HG03439 (cell line): ENCODE data around the gene FHIT.

Source experiments
- ATAC-seq: cut with Tn5 transposase; IDR thresholded peaks from one replicate; pipeline ENCODE4 v1.9.1; 2021; ENCODE audit warnings: mild to moderate bottlenecking, moderate library complexity; ENCODE audit not compliant: unreplicated experiment

FHIT gene

DNA sequence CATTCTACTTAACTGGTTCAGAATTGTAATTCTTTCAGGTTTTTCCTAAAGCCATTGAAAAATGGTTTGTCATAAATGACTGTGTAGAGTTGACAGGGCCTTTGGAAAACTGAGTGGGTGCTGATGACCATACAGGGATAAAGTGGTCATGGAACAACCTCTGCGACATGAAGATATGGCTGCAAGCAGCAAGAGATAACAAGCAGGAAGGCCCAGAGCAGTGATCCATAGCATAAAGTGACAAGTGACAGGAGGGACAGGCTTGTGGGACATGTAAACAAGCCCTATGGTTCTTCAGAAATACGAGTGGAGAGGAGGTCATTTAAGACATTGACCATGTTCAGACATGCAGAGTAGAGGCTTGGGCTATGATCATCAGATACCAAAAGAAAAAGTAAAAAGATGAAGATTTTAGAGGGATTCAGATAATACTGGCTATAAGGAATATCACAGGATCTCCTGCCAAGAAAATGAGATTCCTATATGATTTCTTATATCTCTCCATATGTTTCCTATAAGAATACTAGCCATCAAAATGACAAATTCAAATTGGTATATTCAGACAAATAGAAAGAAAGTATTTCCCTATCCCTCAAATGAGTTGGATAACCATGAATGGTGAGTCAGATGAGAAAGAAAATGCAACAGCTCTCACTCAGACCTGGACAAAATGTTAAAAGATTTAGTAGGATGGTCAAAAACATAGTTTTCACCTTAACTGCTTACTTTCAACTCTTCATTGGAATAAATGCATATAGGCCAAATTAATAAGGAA, 1373.8 kb downstream of the FHIT start:
- ATAC-seq: no peak

DNA sequence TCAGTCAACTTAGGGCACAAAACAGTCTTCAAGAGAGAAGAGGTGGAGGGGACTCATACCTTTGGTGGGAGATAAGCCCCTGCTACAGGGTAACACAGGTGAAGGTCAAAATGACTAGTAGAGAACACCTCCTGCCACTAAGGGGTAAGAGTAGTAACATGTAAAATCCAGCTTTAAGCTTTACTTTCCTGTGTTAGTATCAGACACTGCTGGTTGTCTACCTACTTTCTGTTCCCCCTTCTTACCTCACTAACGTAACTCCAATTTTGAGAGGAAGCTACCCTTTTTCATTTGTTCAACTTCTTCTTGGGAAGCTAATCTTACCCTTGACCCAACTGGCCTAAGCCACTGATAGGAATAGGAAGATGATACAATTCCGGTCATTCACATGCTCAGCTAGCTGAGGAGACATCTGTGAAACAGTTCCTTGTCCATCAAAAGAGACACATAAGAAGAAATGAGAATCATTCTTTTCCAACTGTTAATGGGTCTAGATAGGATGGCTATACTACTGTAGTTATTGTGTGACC, 1374.7 kb downstream of the FHIT start:
- no peak for ATAC-seq

GRCh38 chr3:59873576-59874230, 1377.5 kb downstream of the FHIT start:
- no peak for ATAC-seq

- no peak for ATAC-seq
These were observed 1379.1 kb downstream of the FHIT start for GRCh38 chr3:59872128-59872527.

DNA sequence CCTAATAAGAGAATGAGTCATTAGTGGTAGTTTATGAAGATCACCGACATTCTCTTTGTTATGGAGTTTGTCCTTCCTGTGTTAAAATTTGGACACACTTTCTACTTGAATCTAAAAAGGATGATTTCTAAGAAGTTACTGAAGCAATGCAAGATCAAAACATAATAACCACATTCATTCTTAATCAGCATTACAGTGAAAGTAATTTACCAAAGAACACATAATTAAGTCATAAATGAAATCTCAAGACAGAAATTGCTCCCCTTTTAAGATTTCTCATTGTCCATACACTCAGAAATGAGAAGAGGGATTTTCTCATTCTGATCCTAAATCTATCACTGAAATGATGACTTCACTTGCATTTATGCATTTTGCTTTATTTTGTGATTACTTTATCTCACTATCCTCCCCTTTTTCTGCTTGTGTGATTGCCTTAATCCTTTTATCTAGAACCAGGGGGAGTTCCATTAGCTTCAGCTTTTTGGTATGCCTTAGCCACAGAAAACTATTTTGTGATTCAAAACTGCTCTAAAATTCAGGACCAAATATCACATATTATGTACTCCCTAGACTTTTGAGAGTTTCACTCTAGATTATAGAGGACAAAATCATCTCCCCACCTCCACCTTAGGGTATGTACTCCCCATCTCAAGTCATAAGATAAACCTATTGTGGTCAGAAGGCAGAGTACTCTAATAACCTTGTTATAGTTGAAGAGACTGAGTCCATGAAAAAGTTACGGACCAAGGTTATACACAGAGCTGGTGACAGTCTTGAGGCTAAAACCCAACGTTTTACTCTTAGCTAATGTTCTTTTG, 1383.9 kb downstream of the FHIT start:
- no peak for ATAC-seq

DNA sequence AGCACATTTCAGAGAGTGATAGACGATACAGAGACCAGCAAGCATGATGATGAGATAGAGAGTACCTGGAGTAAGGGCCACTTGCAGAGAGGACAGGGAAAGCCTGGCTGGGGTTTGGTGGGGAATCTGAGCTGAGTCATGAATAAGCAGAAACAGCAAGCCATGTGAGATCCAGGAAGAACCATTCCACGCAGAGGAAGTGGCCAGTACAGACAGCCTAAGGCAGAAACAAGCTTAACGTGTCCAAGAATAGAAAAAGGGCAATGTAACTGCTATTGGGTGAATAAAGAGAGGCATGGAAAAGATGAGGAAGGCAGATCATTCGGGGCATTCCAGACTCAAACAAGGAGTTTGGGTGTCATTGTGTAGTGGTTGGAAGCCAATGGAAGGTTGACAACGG, 1385.2 kb downstream of the FHIT start:
- no peak for ATAC-seq

DNA sequence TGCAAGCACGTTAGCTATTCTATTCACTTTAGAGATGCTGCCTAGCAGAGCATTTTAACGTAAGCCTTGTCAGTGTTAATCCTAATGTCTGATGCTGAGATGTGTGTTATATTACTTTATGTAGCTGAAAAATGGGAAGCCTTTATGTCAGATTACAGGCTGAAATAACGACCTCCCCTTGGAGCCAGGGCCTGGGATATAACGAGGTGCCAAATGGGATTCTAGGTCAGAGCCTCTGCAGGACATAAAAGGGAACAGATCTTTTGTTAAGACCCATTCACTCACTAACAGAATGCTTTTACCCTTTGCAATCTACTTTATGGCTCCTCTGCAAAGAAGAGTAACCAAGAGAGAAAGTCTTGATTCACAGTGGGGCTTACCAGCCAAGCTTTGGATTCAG, 1385.9 kb downstream of the FHIT start:
- no peak for ATAC-seq

DNA sequence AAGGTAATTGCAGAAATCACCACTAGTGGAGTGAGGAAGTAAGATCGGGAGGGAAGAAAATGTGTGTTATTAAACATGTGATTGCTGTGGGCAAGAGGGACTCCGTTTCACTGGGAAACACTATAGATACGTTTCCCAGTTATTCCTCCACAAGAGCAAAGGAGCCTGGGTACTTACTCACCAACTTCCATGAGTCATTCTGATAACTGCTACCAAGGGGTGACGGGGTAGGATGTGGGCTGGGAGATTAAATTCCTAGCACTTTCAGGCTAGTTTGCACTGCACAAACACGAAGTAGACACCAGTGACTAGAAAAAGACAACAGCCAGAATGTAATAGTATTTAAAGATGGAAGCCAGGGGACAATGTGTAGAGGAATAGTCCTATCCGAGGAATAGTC, 1388.6 kb downstream of the FHIT start:
- no peak for ATAC-seq

GRCh38 chr3:59857589-59858346, 1393.5 kb downstream of the FHIT start:
- peak; percentile 98 for ATAC-seq

GRCh38 chr3:59856934-59857460, 1394.3 kb downstream of the FHIT start:
- ATAC-seq: no peak

- no peak for ATAC-seq
These were observed 1397.1 kb downstream of the FHIT start for GRCh38 chr3:59854061-59854709.

- ATAC-seq: no peak
These were observed 1400.8 kb downstream of the FHIT start for GRCh38 chr3:59850417-59850816.

DNA sequence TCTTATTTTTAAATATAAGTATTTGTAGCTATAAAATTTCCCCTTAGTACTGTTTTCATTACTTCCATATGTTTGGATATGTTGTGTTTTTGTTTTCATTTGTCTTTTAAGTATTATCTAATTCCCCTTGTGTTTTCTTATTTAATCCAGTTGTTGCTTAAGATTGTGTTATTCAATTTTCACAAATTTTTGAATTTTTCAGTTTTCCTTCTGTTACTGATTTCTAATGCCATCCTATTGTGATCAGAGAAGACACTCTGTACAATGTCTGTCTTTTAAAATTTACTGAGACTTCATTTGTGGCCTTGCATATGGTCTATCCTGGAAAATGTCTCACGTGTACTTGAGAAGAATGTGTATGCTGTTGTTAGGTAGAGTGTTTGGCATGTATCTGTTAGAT, 1405.9 kb downstream of the FHIT start:
- no peak for ATAC-seq

DNA sequence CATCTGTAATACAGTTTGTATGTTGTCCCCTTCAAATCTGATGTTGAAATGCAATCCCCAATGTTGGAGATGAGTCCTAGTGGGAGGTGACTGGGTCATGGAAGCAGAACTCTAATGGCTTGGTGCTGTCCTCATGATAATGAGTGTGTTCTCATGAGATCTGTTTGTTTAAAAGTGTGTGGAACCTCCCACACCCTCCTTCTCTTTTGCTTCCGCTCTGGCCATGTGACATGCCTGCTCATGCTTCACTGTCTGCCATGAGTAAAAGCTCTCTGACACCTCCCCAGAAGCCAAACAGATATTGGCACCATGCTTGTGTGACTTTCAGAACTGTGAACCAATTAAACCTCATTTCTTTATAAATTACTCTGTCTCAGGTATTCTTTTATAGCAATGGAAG, 1407.4 kb downstream of the FHIT start:
- ATAC-seq: no peak

- peak; percentile 93 for ATAC-seq
These were observed 1411.3 kb downstream of the FHIT start for GRCh38 chr3:59839810-59840515.

GRCh38 chr3:59839283-59839682, 1412.0 kb downstream of the FHIT start:
- ATAC-seq: peak; percentile 19

DNA sequence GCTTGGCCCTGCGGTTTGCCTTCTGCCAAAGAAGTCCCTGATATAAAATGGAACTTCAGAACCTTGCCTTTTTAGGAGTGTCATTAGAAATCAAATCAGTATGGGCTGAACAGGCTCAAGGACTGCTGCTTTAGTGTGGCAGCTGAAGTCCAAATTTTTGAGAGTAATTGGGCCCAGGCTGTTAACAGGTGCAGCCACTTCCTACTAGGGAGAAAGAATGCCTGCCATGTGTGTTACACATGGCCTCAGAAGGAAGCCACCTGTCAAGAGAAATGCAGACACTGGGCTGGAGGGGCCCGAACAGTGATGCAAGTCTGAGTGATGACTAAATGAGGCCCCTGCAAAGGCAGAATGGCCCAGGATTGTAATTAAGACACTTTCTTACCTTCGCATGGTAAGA, 1414.7 kb downstream of the FHIT start:
- no peak for ATAC-seq

GRCh38 chr3:59832702-59833101, 1418.5 kb downstream of the FHIT start:
- no peak for ATAC-seq

DNA sequence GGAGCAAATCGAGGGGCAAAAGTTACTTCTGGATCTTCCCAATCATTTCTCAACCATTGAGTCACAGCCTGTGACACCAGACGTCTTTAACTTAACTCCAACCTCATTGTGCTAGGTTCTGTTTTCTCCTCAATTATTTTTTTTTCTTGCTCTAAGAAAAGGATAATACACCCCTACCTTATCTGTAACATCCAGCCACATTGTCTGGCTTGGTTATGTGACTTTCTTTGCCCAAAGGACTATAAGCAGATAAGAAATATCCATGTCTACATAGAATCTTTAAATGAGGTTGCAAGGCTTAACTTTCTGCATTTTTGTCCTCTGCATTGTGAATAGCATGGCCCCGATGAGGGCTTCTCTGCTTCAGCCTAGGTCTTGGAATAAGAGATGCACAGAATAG, 1419.0 kb downstream of the FHIT start:
- no peak for ATAC-seq
